Osteoblast (primary cell): ENCODE results near the gene TMC4. TPM values are rescaled to one million over a fixed set of nuclear protein-coding genes. Genes with fewer than 3 reads are reported as not detected.
A peak's percentile ranks its signal among the peaks of the same experiment; 100 is the strongest.
"Not testable (repeated sequence)": the region's sequence is repeated elsewhere in the genome, so short reads cannot be mapped to it uniquely, and the experiment has no call there.

ENCODE experiments used
- DNase-seq: peaks from one replicate; pipeline ENCODE4 v3.0.0; 2011; ENCODE audit warnings: low spot score, mixed read lengths; ENCODE audit not compliant: insufficient read length; ENCODE audit errors: missing footprints
- H2AFZ ChIP-seq: 2 replicates; pipeline ENCODE4 v1.6.0; 2011; ENCODE audit warnings: mild to moderate bottlenecking, low read length
- H3K27ac ChIP-seq: 2 replicates; pipeline ENCODE4 v1.5.1; 2011; ENCODE audit warnings: mild to moderate bottlenecking, low read depth, low read length, moderate library complexity
- H3K27me3 ChIP-seq: 2 replicates; pipeline ENCODE4 v1.6.0; 2012; ENCODE audit warnings: mild to moderate bottlenecking, control low read depth, inconsistent platforms, low read length, moderate library complexity; ENCODE audit not compliant: insufficient read depth
- H3K36me3 ChIP-seq: 2 replicates; pipeline ENCODE4 v1.5.1; 2011; ENCODE audit warnings: mild to moderate bottlenecking, low read length, control low read depth, moderate library complexity; ENCODE audit not compliant: insufficient read depth
- H3K4me1 ChIP-seq: 2 replicates; pipeline ENCODE4 v1.5.1; 2011; ENCODE audit warnings: mild to moderate bottlenecking, low read length, control low read depth, moderate library complexity; ENCODE audit not compliant: insufficient read depth
- H3K4me2 ChIP-seq: 2 replicates; pipeline ENCODE4 v1.6.0; 2011; ENCODE audit warnings: mild to moderate bottlenecking, low read length; ENCODE audit not compliant: insufficient read depth
- H3K4me3 ChIP-seq: fragments of 200-600 bp; sonication (generic); 3 replicates; pipeline ENCODE4 v1.5.1; 2012; ENCODE audit warnings: mild to moderate bottlenecking, low read length, inconsistent platforms; ENCODE audit not compliant: insufficient read depth
- H3K79me2 ChIP-seq: 2 replicates; pipeline ENCODE4 v1.6.0; 2012; ENCODE audit warnings: mild to moderate bottlenecking, low read length, control low read depth, inconsistent platforms; ENCODE audit not compliant: insufficient read depth
- H3K9me3 ChIP-seq: 2 replicates; pipeline ENCODE4 v1.5.1; 2011; ENCODE audit warnings: low read depth, low read length, control low read depth
- H4K20me1 ChIP-seq: 2 replicates; pipeline ENCODE4 v1.6.0; 2012; ENCODE audit warnings: mild to moderate bottlenecking, low read length, control low read depth; ENCODE audit not compliant: insufficient read depth
- CTCF ChIP-seq: IDR thresholded peaks from 2 replicates; pipeline ENCODE4 v1.5.1; 2011; ENCODE audit warnings: mild to moderate bottlenecking, low read depth, low read length, moderate library complexity; ENCODE audit errors: extremely low read depth
- total RNA-seq: library from RNA; depleted of rRNA; stranded (reverse); fragments of >200 nt; gene quantifications from 2 replicates; pipeline ENCODE4 v1.2.3, GENCODE V29; 2012

The TMC4 gene
- total RNA-seq, 1 donor = 0.72 TPM

DNA sequence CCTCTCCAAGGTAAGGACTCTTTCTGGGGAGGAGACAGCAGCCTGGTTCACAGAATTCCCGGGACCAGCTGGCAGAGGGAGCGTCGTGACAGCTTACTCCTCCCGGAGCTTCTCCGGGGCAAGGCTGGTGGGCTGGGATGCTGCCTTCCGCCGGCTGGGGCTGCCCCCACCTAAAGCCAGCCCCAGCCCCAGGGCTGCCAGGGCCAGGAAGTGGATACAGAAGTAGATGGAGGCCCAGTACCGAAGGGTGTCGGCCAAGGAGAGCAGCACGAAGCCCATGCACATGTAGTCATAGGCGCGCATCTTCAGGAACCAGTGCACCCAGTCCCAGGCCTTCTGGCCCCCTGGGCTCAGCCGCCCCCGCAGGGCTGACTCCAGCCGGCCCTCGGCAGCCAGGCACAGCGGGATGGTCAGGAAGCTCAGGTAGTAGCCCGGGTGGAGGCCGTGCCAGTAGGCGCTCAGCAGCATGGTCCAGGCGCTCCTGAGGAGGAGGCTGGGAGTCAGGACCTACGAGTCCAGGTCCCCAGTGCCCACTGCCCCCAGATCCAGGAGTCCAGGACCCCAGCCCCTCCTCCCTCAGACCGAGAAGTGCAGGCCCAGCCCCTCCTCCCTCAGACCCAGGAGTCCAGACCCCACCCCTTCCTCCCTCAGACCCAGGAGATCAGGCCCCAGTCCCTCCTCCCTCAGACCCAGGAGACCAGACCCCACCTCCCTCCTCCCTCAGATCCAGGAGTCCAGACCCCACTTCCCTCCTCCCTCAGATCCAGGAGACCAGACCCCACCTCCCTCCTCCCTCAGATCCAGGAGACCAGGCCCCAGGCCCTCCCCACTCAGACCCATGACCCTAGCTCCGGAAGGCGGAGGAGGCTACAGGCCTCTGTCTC lies 1.2 kb upstream of the TMC4 start:
- Histone ChIP-seq H4K20me1 (peaks cover 3% of the 10 kb centered on the region), H3K27ac (no peak overlapping the region), H3K4me1 (peaks cover 2% of the 10 kb centered on the region), H3K4me2 (no peak overlapping the region), H3K36me3 (peaks cover 21% of the 10 kb centered on the region), H3K9me3 (no peaks in the 10 kb centered on the region), H3K27me3 (no peaks in the 10 kb centered on the region), H3K79me2 (no peaks in the 10 kb centered on the region), H2AFZ (no peak overlapping the region), H3K4me3 (no peak overlapping the region)
- DNase-seq = peak; percentile 83
- TF ChIP-seq CTCF = no peak

GRCh38 chr19:54173359-54173699 lies 369 bp upstream of the TMC4 start:
- H3K36me3 ChIP-seq = peaks cover 13% of the 10 kb centered on the region
- DNase-seq = peak; percentile 55
- no peaks in the 10 kb centered on the region for H3K27me3 ChIP-seq
- no peak for TF ChIP-seq CTCF
- no peak overlapping the region for H3K27ac ChIP-seq
- no peaks in the 10 kb centered on the region for H4K20me1 ChIP-seq
- H3K79me2 ChIP-seq = no peaks in the 10 kb centered on the region
- no peak overlapping the region for H2AFZ ChIP-seq
- H3K4me2 ChIP-seq = no peak overlapping the region
- no peaks in the 10 kb centered on the region for H3K9me3 ChIP-seq
- no peak overlapping the region for H3K4me3 ChIP-seq
- H3K4me1 ChIP-seq = peaks cover 2% of the 10 kb centered on the region

DNA sequence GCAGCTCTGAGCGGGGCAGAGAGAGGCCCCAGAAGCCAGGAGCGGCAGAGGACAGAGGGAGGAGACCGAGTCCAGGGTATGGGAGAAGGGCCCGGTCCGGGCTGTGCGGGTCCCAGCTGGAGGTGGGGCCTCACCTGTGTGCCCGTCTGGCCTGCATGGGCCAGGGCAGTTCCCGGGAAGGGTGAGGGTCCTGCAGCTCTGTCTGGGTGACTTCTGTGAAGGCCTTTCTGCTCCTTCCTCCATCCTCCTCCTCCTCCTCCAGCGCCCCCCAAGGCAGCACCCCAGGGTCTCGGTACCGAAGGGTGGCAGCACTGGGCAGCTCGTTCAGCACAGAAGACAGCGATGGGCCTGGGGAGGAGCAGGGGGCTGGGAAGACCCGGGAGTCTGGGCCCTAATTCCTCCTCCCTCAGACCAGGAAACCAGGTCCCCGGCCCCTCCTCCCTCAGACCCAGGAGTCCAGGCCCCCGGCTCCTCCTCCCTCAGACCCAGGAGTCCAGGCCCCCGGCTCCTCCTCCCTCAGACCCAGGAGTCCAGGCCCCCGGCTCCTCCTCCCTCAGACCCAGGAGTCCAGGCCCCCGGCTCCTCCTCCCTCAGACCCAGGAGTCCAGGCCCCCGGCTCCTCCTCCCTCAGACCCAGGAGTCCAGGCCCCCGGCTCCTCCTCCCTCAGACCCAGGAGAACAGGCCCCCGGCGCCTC lies 1.1 kb downstream of the TMC4 start:
- H4K20me1 ChIP-seq, H3K27ac ChIP-seq, H3K36me3 ChIP-seq, H3K9me3 ChIP-seq, H3K4me2 ChIP-seq, H3K4me3 ChIP-seq, H3K4me1 ChIP-seq, H3K79me2 ChIP-seq, H3K27me3 ChIP-seq, H2AFZ ChIP-seq: not testable (repeated sequence)
- peak; percentile 52 for DNase-seq

DNA sequence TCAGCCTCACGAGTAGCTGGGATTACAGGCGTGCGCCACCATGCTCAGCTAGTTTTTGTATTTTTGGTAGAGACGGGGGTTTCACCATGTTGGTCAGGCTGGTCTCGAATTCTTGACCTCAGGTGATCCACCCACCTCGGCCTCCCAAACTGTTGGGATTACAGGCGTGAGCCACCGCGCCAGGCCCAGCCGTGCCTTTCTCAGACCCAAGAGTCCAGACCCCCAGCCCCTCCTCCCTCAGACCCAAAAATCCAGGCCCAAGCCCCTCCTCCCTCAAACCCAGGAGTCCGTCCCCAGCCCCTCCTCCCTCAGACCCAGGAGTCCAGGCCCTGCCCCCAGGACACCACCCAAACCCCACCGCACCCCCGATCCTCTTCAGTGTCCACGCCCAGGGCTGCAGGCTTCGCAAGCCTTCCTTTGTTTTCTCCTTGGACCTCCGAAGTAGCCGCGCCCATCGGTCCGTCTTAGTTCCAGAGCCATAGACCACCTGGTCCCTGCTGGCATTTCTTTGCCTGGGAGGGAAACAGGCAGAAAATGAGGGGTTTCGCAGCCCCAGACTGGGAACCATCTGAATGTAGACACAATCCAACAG lies 3.7 kb downstream of the TMC4 start:
- H3K4me1 ChIP-seq = peaks cover 2% of the 10 kb centered on the region
- H3K4me2 ChIP-seq = no peak overlapping the region
- H4K20me1 ChIP-seq = no peaks in the 10 kb centered on the region
- H3K27ac ChIP-seq = no peak overlapping the region
- no peaks in the 10 kb centered on the region for H3K79me2 ChIP-seq
- H3K27me3 ChIP-seq = peaks cover 2% of the 10 kb centered on the region
- no peaks in the 10 kb centered on the region for H3K9me3 ChIP-seq
- no peaks in the 10 kb centered on the region for H3K36me3 ChIP-seq
- H3K4me3 ChIP-seq = no peak overlapping the region
- no peak overlapping the region for H2AFZ ChIP-seq
- no peak for DNase-seq
- TF ChIP-seq CTCF = no peak
